ENCODE measurements around the gene OLAH. TPM values are rescaled to one million over a fixed set of nuclear protein-coding genes. Genes with fewer than 3 reads are reported as not detected.

Gene OLAH
- total and polyA plus RNA-seq, 2 donors from 2014 or later: 0.50 to 0.52 TPM

- intact Hi-C loops (cut with DNase I): no loop called here
- Histone ChIP-seq H3K4me1 (ENCODE audit: control insufficient read depth in 2 of 3, insufficient read depth in 2 of 3, low read depth in 1 of 3, low read length in 3 of 3) (no peaks in the 10 kb centered on the region), H3K27me3 (ENCODE audit: control insufficient read depth, insufficient read depth, low read length) (no peaks in the 10 kb centered on the region), H3K36me3 (ENCODE audit: control insufficient read depth in 2 of 3, insufficient read depth in 3 of 3, low read length in 3 of 3) (no peaks in the 10 kb centered on the region), H3K27ac (ENCODE audit: low read depth in 2 of 2, low read length in 2 of 2) (no peak overlapping the region), H3K9ac (ENCODE audit: low read length in 3 of 3) (no peak overlapping the region), H3K4me3 (ENCODE audit: low read length in 3 of 3) (no peak overlapping the region), H3K9me3 (ENCODE audit: control insufficient read depth in 2 of 3, insufficient read depth in 1 of 3, low read length in 3 of 3) (peaks cover 0 to 11% (median 0%) of the 10 kb centered on the region in 3 donors)
- no peak for DNase-seq
- TF ChIP-seq, protein P1, sequence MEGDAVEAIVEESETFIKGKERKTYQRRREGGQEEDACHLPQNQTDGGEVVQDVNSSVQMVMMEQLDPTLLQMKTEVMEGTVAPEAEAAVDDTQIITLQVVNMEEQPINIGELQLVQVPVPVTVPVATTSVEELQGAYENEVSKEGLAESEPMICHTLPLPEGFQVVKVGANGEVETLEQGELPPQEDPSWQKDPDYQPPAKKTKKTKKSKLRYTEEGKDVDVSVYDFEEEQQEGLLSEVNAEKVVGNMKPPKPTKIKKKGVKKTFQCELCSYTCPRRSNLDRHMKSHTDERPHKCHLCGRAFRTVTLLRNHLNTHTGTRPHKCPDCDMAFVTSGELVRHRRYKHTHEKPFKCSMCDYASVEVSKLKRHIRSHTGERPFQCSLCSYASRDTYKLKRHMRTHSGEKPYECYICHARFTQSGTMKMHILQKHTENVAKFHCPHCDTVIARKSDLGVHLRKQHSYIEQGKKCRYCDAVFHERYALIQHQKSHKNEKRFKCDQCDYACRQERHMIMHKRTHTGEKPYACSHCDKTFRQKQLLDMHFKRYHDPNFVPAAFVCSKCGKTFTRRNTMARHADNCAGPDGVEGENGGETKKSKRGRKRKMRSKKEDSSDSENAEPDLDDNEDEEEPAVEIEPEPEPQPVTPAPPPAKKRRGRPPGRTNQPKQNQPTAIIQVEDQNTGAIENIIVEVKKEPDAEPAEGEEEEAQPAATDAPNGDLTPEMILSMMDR (IDR thresholded peaks at IDR 0.05; ENCODE audit: borderline replicate concordance, extremely low read depth, insufficient read depth): no peak
- no peak for FAIRE-seq
Observed at GRCh38 chr10:15068802-15069201, 25.1 kb downstream of the OLAH start.

- H3K27me3 ChIP-seq (ENCODE audit: control insufficient read depth, insufficient read depth, low read length): no peaks in the 10 kb centered on the region
- TF ChIP-seq, protein P1 (IDR thresholded peaks at IDR 0.05; ENCODE audit: borderline replicate concordance, extremely low read depth, insufficient read depth): no peak
- H3K4me3 ChIP-seq (ENCODE audit: low read length in 3 of 3): no peak overlapping the region
- H3K4me1 ChIP-seq (ENCODE audit: control insufficient read depth in 2 of 3, insufficient read depth in 2 of 3, low read depth in 1 of 3, low read length in 3 of 3): no peaks in the 10 kb centered on the region
- DNase-seq (no peak), FAIRE-seq (no peak)
- H3K9me3 ChIP-seq (ENCODE audit: control insufficient read depth in 2 of 3, insufficient read depth in 1 of 3, low read length in 3 of 3): peaks cover 0 to 11% (median 0%) of the 10 kb centered on the region in 3 donors
- no peaks in the 10 kb centered on the region for H3K36me3 ChIP-seq (ENCODE audit: control insufficient read depth in 2 of 3, insufficient read depth in 3 of 3, low read length in 3 of 3)
- H3K9ac ChIP-seq (ENCODE audit: low read length in 3 of 3): no peak overlapping the region
- H3K27ac ChIP-seq (ENCODE audit: low read depth in 2 of 2, low read length in 2 of 2): no peak overlapping the region
- intact Hi-C loops (cut with DNase I): no loop called here
Observed at GRCh38 chr10:15069230-15069629, 25.5 kb downstream of the OLAH start.

GRCh38 chr10:15072358-15072757, 28.6 kb downstream of the OLAH start:
- no peak overlapping the region for H3K9ac ChIP-seq (ENCODE audit: low read length in 3 of 3)
- H3K36me3 ChIP-seq (ENCODE audit: control insufficient read depth in 2 of 3, insufficient read depth in 3 of 3, low read length in 3 of 3): no peaks in the 10 kb centered on the region
- no peak for FAIRE-seq
- no peaks in the 10 kb centered on the region for H3K9me3 ChIP-seq (ENCODE audit: control insufficient read depth in 2 of 3, insufficient read depth in 1 of 3, low read length in 3 of 3)
- H3K4me1 ChIP-seq (ENCODE audit: control insufficient read depth in 2 of 3, insufficient read depth in 2 of 3, low read depth in 1 of 3, low read length in 3 of 3): no peaks in the 10 kb centered on the region
- H3K4me3 ChIP-seq (ENCODE audit: low read length in 3 of 3): no peak overlapping the region
- no peak overlapping the region for H3K27ac ChIP-seq (ENCODE audit: low read depth in 2 of 2, low read length in 2 of 2)
- TF ChIP-seq, protein P1 (IDR thresholded peaks at IDR 0.05; ENCODE audit: borderline replicate concordance, extremely low read depth, insufficient read depth): no peak
- intact Hi-C loops (cut with DNase I): no loop called here
- H3K27me3 ChIP-seq (ENCODE audit: control insufficient read depth, insufficient read depth, low read length): no peaks in the 10 kb centered on the region
- DNase-seq: no peak

GRCh38 chr10:15075421-15075820, 31.7 kb downstream of the OLAH start:
- Histone ChIP-seq H3K27ac (ENCODE audit: low read depth in 2 of 2, low read length in 2 of 2) (no peak overlapping the region), H3K36me3 (ENCODE audit: control insufficient read depth in 2 of 3, insufficient read depth in 3 of 3, low read length in 3 of 3) (no peaks in the 10 kb centered on the region), H3K4me1 (ENCODE audit: control insufficient read depth in 2 of 3, insufficient read depth in 2 of 3, low read depth in 1 of 3, low read length in 3 of 3) (no peaks in the 10 kb centered on the region), H3K9ac (ENCODE audit: low read length in 3 of 3) (no peak overlapping the region), H3K9me3 (ENCODE audit: control insufficient read depth in 2 of 3, insufficient read depth in 1 of 3, low read length in 3 of 3) (no peaks in the 10 kb centered on the region), H3K4me3 (ENCODE audit: low read length in 3 of 3) (no peak overlapping the region), H3K27me3 (ENCODE audit: control insufficient read depth, insufficient read depth, low read length) (no peaks in the 10 kb centered on the region)
- intact Hi-C loops (cut with DNase I): no loop called here
- TF ChIP-seq, protein P1 (IDR thresholded peaks at IDR 0.05; ENCODE audit: borderline replicate concordance, extremely low read depth, insufficient read depth): no peak
- FAIRE-seq: no peak
- no peak for DNase-seq
